Measurements from ENCODE around the gene SRSF4.
"Not testable (repeated sequence)": the region's sequence is repeated elsewhere in the genome, so short reads cannot be mapped to it uniquely, and the experiment has no call there.

The SRSF4 gene

GRCh38 chr1:29124366-29125236 lies 57.1 kb downstream of the SRSF4 start:
- DNase-seq = peak; percentile 18 to 49

- DNase-seq = no peak
Measured at GRCh38 chr1:29123887-29124365, 57.8 kb downstream of the SRSF4 start, which contains the start of gene TMEM200B. Gene TMEM200B (minus strand): TSS chr1:29123903. CDS start chr1:29121828, 2,075 bp downstream.

- DNase-seq = peak in 1 of 2 donors; percentile 16
Measured at GRCh38 chr1:29123053-29123886, 58.4 kb downstream of the SRSF4 start.

GRCh38 chr1:29122682-29123052 lies 59.0 kb downstream of the SRSF4 start:
- no peak for DNase-seq

- DNase-seq = peak in 1 of 2 donors; percentile 8
Measured at GRCh38 chr1:29121936-29122681, 59.6 kb downstream of the SRSF4 start.

- no peak for DNase-seq
Measured at GRCh38 chr1:29121516-29121935, 60.2 kb downstream of the SRSF4 start.

GRCh38 chr1:29120947-29121485 lies 60.7 kb downstream of the SRSF4 start:
- peak; percentile 63 to 72 for DNase-seq

GRCh38 chr1:29120367-29120766 lies 61.3 kb downstream of the SRSF4 start:
- no peak for DNase-seq

GRCh38 chr1:29119121-29119929 lies 62.4 kb downstream of the SRSF4 start:
- no peak for DNase-seq

- no peak for DNase-seq
Measured at GRCh38 chr1:29117381-29117780, 64.3 kb downstream of the SRSF4 start.

- DNase-seq = no peak
Measured at GRCh38 chr1:29114654-29115053, 67.0 kb downstream of the SRSF4 start.

GRCh38 chr1:29113413-29114117 lies 68.1 kb downstream of the SRSF4 start:
- DNase-seq = no peak

GRCh38 chr1:29112705-29113412 lies 68.8 kb downstream of the SRSF4 start:
- DNase-seq = no peak

- DNase-seq = not testable (repeated sequence)
Measured at GRCh38 chr1:29108041-29108440, 73.7 kb downstream of the SRSF4 start.

- DNase-seq = no peak
Measured at GRCh38 chr1:29105822-29106221, 75.9 kb downstream of the SRSF4 start.

GRCh38 chr1:29100487-29100886 lies 81.2 kb downstream of the SRSF4 start:
- DNase-seq = no peak

GRCh38 chr1:29099286-29099685 lies 82.4 kb downstream of the SRSF4 start:
- no peak for DNase-seq
